Hepatocyte (in vitro differentiated cells): ENCODE data around the gene ZNF512. TPM values are rescaled to one million over a fixed set of nuclear protein-coding genes. Genes with fewer than 3 reads are reported as not detected.

Source experiments
- DNase-seq: peaks from one replicate; pipeline ENCODE4 v3.0.0-alpha.2; 2016; ENCODE audit warnings: low spot score
- H2AFZ ChIP-seq: fragments of 200-600 bp; sonication (generic); 2 replicates; pipeline ENCODE4 v1.6.0; 2016; ENCODE audit warnings: antibody characterized with exemption, mild to moderate bottlenecking
- H3K27ac ChIP-seq: fragments of 200-600 bp; sonication (generic); 2 replicates; pipeline ENCODE4 v1.5.1; 2016; ENCODE audit warnings: mild to moderate bottlenecking
- H3K27me3 ChIP-seq: fragments of 200-600 bp; sonication (generic); 2 replicates; pipeline ENCODE4 v1.6.1; 2016
- H3K36me3 ChIP-seq: fragments of 200-600 bp; sonication (generic); replicated peaks from 2 replicates; pipeline ENCODE4 v1.5.1; 2016; ENCODE audit warnings: low read depth; ENCODE audit not compliant: insufficient read depth
- H3K4me1 ChIP-seq: fragments of 200-600 bp; sonication (generic); 2 replicates; pipeline ENCODE4 v1.5.1; 2016; ENCODE audit warnings: mild to moderate bottlenecking, moderate library complexity; ENCODE audit not compliant: insufficient read depth
- H3K4me2 ChIP-seq: fragments of 200-600 bp; sonication (generic); 2 replicates; pipeline ENCODE4 v1.6.0; 2016
- H3K4me3 ChIP-seq: fragments of 200-600 bp; sonication (generic); 2 replicates; pipeline ENCODE4 v1.5.1; 2016; ENCODE audit warnings: mild to moderate bottlenecking
- H3K79me2 ChIP-seq: fragments of 200-600 bp; sonication (generic); 2 replicates; pipeline ENCODE4 v1.6.0; 2017; ENCODE audit warnings: mild to moderate bottlenecking
- H3K9me2 ChIP-seq: fragments of 200-600 bp; sonication (generic); replicated peaks from 2 replicates; pipeline ENCODE4 v1.6.0; 2017; ENCODE audit warnings: mild to moderate bottlenecking; ENCODE audit not compliant: insufficient read depth
- H3K9me3 ChIP-seq: fragments of 200-600 bp; sonication (generic); 2 replicates; pipeline ENCODE4 v1.5.1; 2016; ENCODE audit warnings: low read depth, mild to moderate bottlenecking
- H4K20me1 ChIP-seq: fragments of 200-600 bp; sonication (generic); 2 replicates; pipeline ENCODE4 v1.6.0; 2016; ENCODE audit warnings: mild to moderate bottlenecking; ENCODE audit not compliant: insufficient read depth, poor library complexity, severe bottlenecking
- EZH2 ChIP-seq: fragments of 200-600 bp; sonication (generic); IDR thresholded peaks from 2 replicates; pipeline ENCODE4 v1.6.1; 2016; ENCODE audit warnings: antibody characterized with exemption, mild to moderate bottlenecking, borderline replicate concordance
- EZH2phosphoT487 ChIP-seq: fragments of 200-600 bp; sonication (generic); IDR thresholded peaks from one replicate; pipeline ENCODE4 v1.6.1; 2018; ENCODE audit warnings: antibody characterized with exemption, mild to moderate bottlenecking, low read depth, moderate library complexity; ENCODE audit not compliant: unreplicated experiment, severe bottlenecking
- WGBS: methylation state at CpG from one replicate; pipeline ENCODE4 v1.1.6; 2016; ENCODE audit warnings: low lambda C conversion rate; ENCODE audit errors: missing lambda C conversion rate; 5-methylcytosine and 5-hydroxymethylcytosine counted together
- polyA plus RNA-seq: library from polyadenylated mRNA; unstranded; fragments of >200 nt; fragmentation: Nextera tagmentation; extraction: Ambion mirVana; gene quantifications from 2 replicates; pipeline ENCODE4 v1.2.1, GENCODE V29; 2016
- total RNA-seq: library from RNA; depleted of rRNA; stranded (reverse); fragments of >200 nt; gene quantifications from 2 replicates; pipeline ENCODE4 v1.2.3, GENCODE V29; 2014
- TF ChIP-seq, protein P1 (sequence below): fragments of 200-600 bp; sonication (generic); IDR thresholded peaks from 2 replicates; pipeline ENCODE4 v1.5.1; 2016; ENCODE audit warnings: antibody characterized with exemption, mild to moderate bottlenecking; ENCODE audit not compliant: poor library complexity

ZNF512 gene
- total and polyA plus RNA-seq, 2 experiments from 2014 or later = 19.9 to 27.7 TPM

DNA sequence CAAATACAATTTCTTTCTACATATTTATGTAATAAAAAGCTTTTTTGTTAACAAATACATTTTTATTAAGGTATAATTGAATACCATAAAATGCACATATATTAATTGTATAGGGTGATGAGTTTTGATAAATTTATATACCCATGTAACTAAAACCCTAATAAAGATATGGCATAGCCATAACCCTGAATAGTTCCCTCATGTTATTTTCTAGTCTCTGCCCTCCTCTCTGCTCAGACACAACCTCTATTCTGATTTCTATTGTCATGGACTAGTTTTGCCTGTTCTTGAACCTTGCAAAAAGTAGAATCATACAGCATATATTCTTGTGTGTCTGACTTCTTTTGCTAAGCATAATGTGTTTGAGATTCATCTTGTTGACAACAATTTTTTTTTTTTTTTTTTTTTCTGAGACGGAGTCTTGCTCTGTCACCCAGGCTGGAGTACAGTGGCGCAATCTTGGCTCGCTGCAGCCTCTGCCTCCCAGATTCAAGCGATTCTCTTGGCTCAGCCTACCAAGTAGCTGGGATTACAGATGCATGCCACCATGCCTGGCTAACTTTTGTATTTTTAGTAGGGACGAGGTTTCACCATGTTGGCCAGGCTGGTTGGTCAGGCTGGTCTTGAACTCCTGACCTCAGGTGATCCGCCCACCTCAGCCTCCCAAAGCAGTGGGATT lies 38.6 kb upstream of the ZNF512 start:
- no peaks in the 10 kb centered on the region for H3K9me2 ChIP-seq
- H3K27ac ChIP-seq = no peak overlapping the region
- H3K4me1 ChIP-seq = no peaks in the 10 kb centered on the region
- whole genome bisulfite sequencing = 94% methylated on average over 6 of the region's 6 CpGs
- no peaks in the 10 kb centered on the region for H3K27me3 ChIP-seq
- H3K79me2 ChIP-seq = no peaks in the 10 kb centered on the region
- H3K36me3 ChIP-seq = no peaks in the 10 kb centered on the region
- H3K4me2 ChIP-seq = no peak overlapping the region
- no peak for DNase-seq
- H2AFZ ChIP-seq = no peak overlapping the region
- no peaks in the 10 kb centered on the region for H3K9me3 ChIP-seq
- no peak overlapping the region for H3K4me3 ChIP-seq
- H4K20me1 ChIP-seq = no peaks in the 10 kb centered on the region
- TF ChIP-seq EZH2phosphoT487 (no peak), EZH2 (no peak)
- TF ChIP-seq, protein P1, sequence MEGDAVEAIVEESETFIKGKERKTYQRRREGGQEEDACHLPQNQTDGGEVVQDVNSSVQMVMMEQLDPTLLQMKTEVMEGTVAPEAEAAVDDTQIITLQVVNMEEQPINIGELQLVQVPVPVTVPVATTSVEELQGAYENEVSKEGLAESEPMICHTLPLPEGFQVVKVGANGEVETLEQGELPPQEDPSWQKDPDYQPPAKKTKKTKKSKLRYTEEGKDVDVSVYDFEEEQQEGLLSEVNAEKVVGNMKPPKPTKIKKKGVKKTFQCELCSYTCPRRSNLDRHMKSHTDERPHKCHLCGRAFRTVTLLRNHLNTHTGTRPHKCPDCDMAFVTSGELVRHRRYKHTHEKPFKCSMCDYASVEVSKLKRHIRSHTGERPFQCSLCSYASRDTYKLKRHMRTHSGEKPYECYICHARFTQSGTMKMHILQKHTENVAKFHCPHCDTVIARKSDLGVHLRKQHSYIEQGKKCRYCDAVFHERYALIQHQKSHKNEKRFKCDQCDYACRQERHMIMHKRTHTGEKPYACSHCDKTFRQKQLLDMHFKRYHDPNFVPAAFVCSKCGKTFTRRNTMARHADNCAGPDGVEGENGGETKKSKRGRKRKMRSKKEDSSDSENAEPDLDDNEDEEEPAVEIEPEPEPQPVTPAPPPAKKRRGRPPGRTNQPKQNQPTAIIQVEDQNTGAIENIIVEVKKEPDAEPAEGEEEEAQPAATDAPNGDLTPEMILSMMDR = no peak

- Histone ChIP-seq H3K27me3 (no peaks in the 10 kb centered on the region), H3K4me3 (no peak overlapping the region), H3K79me2 (no peaks in the 10 kb centered on the region), H3K9me2 (no peaks in the 10 kb centered on the region), H4K20me1 (no peaks in the 10 kb centered on the region), H3K4me2 (no peak overlapping the region), H3K4me1 (no peaks in the 10 kb centered on the region), H3K9me3 (no peaks in the 10 kb centered on the region), H2AFZ (no peak overlapping the region), H3K27ac (no peak overlapping the region), H3K36me3 (no peaks in the 10 kb centered on the region)
- DNase-seq = no peak
- TF ChIP-seq, protein P1 = no peak
- no peak for TF ChIP-seq EZH2
- TF ChIP-seq EZH2phosphoT487 = no peak
- 91% methylated on average over 5 of the region's 5 CpGs for WGBS
Measured at GRCh38 chr2:27545348-27546141, 37.3 kb upstream of the ZNF512 start.

GRCh38 chr2:27549303-27549702 lies 33.5 kb upstream of the ZNF512 start:
- H4K20me1 ChIP-seq = no peaks in the 10 kb centered on the region
- H3K4me1 ChIP-seq = no peaks in the 10 kb centered on the region
- DNase-seq = no peak
- no peak overlapping the region for H2AFZ ChIP-seq
- no peak overlapping the region for H3K27ac ChIP-seq
- TF ChIP-seq EZH2phosphoT487 = no peak
- TF ChIP-seq, protein P1 = no peak
- no peak for TF ChIP-seq EZH2
- 88% methylated on average over 1 of the region's 1 CpG for WGBS
- H3K4me3 ChIP-seq = no peak overlapping the region
- H3K36me3 ChIP-seq = no peaks in the 10 kb centered on the region
- peaks cover 15% of the 10 kb centered on the region for H3K27me3 ChIP-seq
- no peaks in the 10 kb centered on the region for H3K9me2 ChIP-seq
- no peaks in the 10 kb centered on the region for H3K79me2 ChIP-seq
- no peaks in the 10 kb centered on the region for H3K9me3 ChIP-seq
- no peak overlapping the region for H3K4me2 ChIP-seq
